Suprapubic skin (tissue), 4 donors: ENCODE data around the gene AFAP1L2. TPM values are rescaled to one million over a fixed set of nuclear protein-coding genes. Genes with fewer than 3 reads are reported as not detected.
A peak's percentile ranks its signal among the peaks of the same experiment; 100 is the strongest.

Experiments
- DNase-seq, 2 donors: peaks; one replicate each; pipeline ENCODE4 v3.0.0-alpha.2; 2019; ENCODE audit warnings: low spot score in 2 of 2
- H3K27ac ChIP-seq: fragments of 200-600 bp; sonication (generic); one replicate; pipeline ENCODE4 v1.5.1; 2019
- H3K27me3 ChIP-seq: fragments of 200-600 bp; sonication (generic); one replicate; pipeline ENCODE4 v1.5.1; 2019
- H3K36me3 ChIP-seq: fragments of 200-600 bp; sonication (generic); one replicate; pipeline ENCODE4 v1.5.1; 2019
- H3K4me1 ChIP-seq: fragments of 200-600 bp; sonication (generic); one replicate; pipeline ENCODE4 v1.5.1; 2019
- H3K4me3 ChIP-seq: fragments of 200-600 bp; sonication (generic); one replicate; pipeline ENCODE4 v1.5.1; 2019; ENCODE audit warnings: mild to moderate bottlenecking
- H3K9me3 ChIP-seq: fragments of 200-600 bp; sonication (generic); one replicate; pipeline ENCODE4 v1.5.1; 2019
- CTCF ChIP-seq, 2 donors: fragments of 200-600 bp in 1 of 2; fragments of 450-650 bp in 1 of 2; sonication (generic) in 1 of 2; IDR thresholded peaks; one replicate each; pipeline ENCODE4 v1.5.1; 2016 to 2019; ENCODE audit warnings: antibody characterized with exemption in 2 of 2, mild to moderate bottlenecking in 1 of 2, moderate library complexity in 1 of 2
- EP300 ChIP-seq: sonication (generic); formaldehyde crosslinking; IDR thresholded peaks from one replicate; pipeline ENCODE4 v1.6.1; 2017; ENCODE audit warnings: antibody characterized with exemption
- POLR2A ChIP-seq, 2 donors: fragments of 450-650 bp; IDR thresholded peaks; one replicate each; pipeline ENCODE4 v1.6.1; 2017; ENCODE audit warnings: antibody characterized with exemption in 2 of 2, mild to moderate bottlenecking in 2 of 2, moderate library complexity in 2 of 2
- POLR2AphosphoS5 ChIP-seq, 3 donors: sonication (generic); formaldehyde crosslinking; IDR thresholded peaks; one replicate each; pipeline ENCODE4 v1.6.1; 2017; ENCODE audit warnings: antibody characterized with exemption in 3 of 3
- WGBS: methylation state at CpG from one replicate; pipeline ENCODE4 v1.1.5; 2018; 5-methylcytosine and 5-hydroxymethylcytosine counted together
- total RNA-seq, 4 donors: library from RNA; depleted of rRNA; stranded (reverse); fragments of >200 nt; gene quantifications; one replicate each; pipeline ENCODE4 v1.1.0, GENCODE V29; 2016

Gene AFAP1L2
- total RNA-seq, 4 donors from 2014 or later: 10.8 to 32.0 (median 15.7) TPM

GRCh38 chr10:114408112-114408967, 4.0 kb upstream of the AFAP1L2 start:
- H3K27ac ChIP-seq: no peak overlapping the region
- TF ChIP-seq POLR2AphosphoS5 (IDR thresholded peaks at IDR 0.05) (no peak), CTCF (IDR thresholded peaks at IDR 0.05) (no peak), POLR2A (IDR thresholded peaks at IDR 0.05) (no peak), EP300 (no peak)
- peaks cover 33% of the 10 kb centered on the region for H3K4me1 ChIP-seq
- DNase-seq: no peak
- no peaks in the 10 kb centered on the region for H3K36me3 ChIP-seq
- 58% methylated on average over 12 of the region's 12 CpGs for WGBS
- no peaks in the 10 kb centered on the region for H3K9me3 ChIP-seq
- H3K27me3 ChIP-seq: peaks cover 5% of the 10 kb centered on the region
- H3K4me3 ChIP-seq: no peak overlapping the region

GRCh38 chr10:114406455-114406854, 2.2 kb upstream of the AFAP1L2 start:
- TF ChIP-seq POLR2A (IDR thresholded peaks at IDR 0.05): no peak
- TF ChIP-seq EP300: no peak
- no peak for TF ChIP-seq POLR2AphosphoS5 (IDR thresholded peaks at IDR 0.05)
- no peak for TF ChIP-seq CTCF (IDR thresholded peaks at IDR 0.05)
- no peak overlapping the region for H3K27ac ChIP-seq
- WGBS: 94% methylated on average over 1 of the region's 1 CpG
- H3K9me3 ChIP-seq: no peaks in the 10 kb centered on the region
- no peak for DNase-seq
- H3K27me3 ChIP-seq: peaks cover 5% of the 10 kb centered on the region
- H3K4me1 ChIP-seq: peaks cover 35% of the 10 kb centered on the region
- no peak overlapping the region for H3K4me3 ChIP-seq
- H3K36me3 ChIP-seq: no peaks in the 10 kb centered on the region

GRCh38 chr10:114405011-114405350, 679 bp upstream of the AFAP1L2 start:
- Histone ChIP-seq H3K4me1 (peaks cover 50% of the 10 kb centered on the region), H3K9me3 (no peaks in the 10 kb centered on the region), H3K4me3 (peak overlapping the region; percentile 63), H3K27me3 (peaks cover 5% of the 10 kb centered on the region), H3K36me3 (no peaks in the 10 kb centered on the region), H3K27ac (peak overlapping the region; percentile 36)
- DNase-seq: no peak
- TF ChIP-seq CTCF (IDR thresholded peaks at IDR 0.05) (no peak), EP300 (no peak), POLR2A (IDR thresholded peaks at IDR 0.05) (no peak), POLR2AphosphoS5 (IDR thresholded peaks at IDR 0.05) (no peak)
- 34% methylated on average over 6 of the region's 16 CpGs for WGBS

GRCh38 chr10:114403541-114404161, 651 bp downstream of the AFAP1L2 start:
- Histone ChIP-seq H3K36me3 (no peaks in the 10 kb centered on the region), H3K4me1 (peaks cover 52% of the 10 kb centered on the region), H3K27me3 (peaks cover 5% of the 10 kb centered on the region), H3K9me3 (no peaks in the 10 kb centered on the region), H3K4me3 (peak overlapping the region; percentile 63), H3K27ac (peak overlapping the region; percentile 36)
- DNase-seq: no peak
- 0% methylated on average over 16 of the region's 44 CpGs for WGBS
- TF ChIP-seq EP300 (no peak), POLR2A (IDR thresholded peaks at IDR 0.05) (no peak), POLR2AphosphoS5 (IDR thresholded peaks at IDR 0.05) (no peak), CTCF (IDR thresholded peaks at IDR 0.05) (no peak)

- Histone ChIP-seq H3K9me3 (no peaks in the 10 kb centered on the region), H3K27me3 (peaks cover 5% of the 10 kb centered on the region), H3K36me3 (no peaks in the 10 kb centered on the region), H3K4me3 (peak overlapping the region; percentile 63), H3K4me1 (peaks cover 50% of the 10 kb centered on the region), H3K27ac (peak overlapping the region; percentile 36)
- TF ChIP-seq POLR2A (IDR thresholded peaks at IDR 0.05) (no peak), POLR2AphosphoS5 (IDR thresholded peaks at IDR 0.05) (no peak), CTCF (IDR thresholded peaks at IDR 0.05) (no peak), EP300 (no peak)
- DNase-seq: no peak
- WGBS: 20% methylated on average over 17 of the region's 17 CpGs
Measured at GRCh38 chr10:114402871-114403540, 1.3 kb downstream of the AFAP1L2 start.
